ENCODE measurements around the gene DMXL2. TPM values are rescaled to one million over a fixed set of nuclear protein-coding genes. Genes with fewer than 3 reads are reported as not detected.
"Not testable (repeated sequence)": the region's sequence is repeated elsewhere in the genome, so short reads cannot be mapped to it uniquely, and the experiment has no call there.

DMXL2 gene
- total RNA-seq, 1 donor from 2014 or later: 23.6 TPM

- H3K4me1 ChIP-seq: no peaks in the 10 kb centered on the region
- intact Hi-C loops (cut with DNase I): no loop called here
- peaks cover 0 to 7% of the 10 kb centered on the region in 2 donors for H3K36me3 ChIP-seq
- DNase-seq (ENCODE audit: extremely low spot score in 2 of 2): no peak
- TF ChIP-seq POLR2AphosphoS5 (IDR thresholded peaks at IDR 0.05; ENCODE audit: insufficient read depth in 1 of 2, low read depth in 1 of 2) (no peak), POLR2A (IDR thresholded peaks at IDR 0.05) (no peak), CTCF (IDR thresholded peaks at IDR 0.05) (no peak)
- H3K9me3 ChIP-seq: no peaks in the 10 kb centered on the region
- no peaks in the 10 kb centered on the region for H3K27me3 ChIP-seq
- H3K27ac ChIP-seq: no peak overlapping the region
- no peak overlapping the region for H3K4me3 ChIP-seq
Measured at GRCh38 chr15:51444112-51444511, 178.5 kb downstream of the DMXL2 start.

GRCh38 chr15:51443282-51443914, 179.2 kb downstream of the DMXL2 start:
- no peak overlapping the region for H3K27ac ChIP-seq
- TF ChIP-seq POLR2AphosphoS5 (IDR thresholded peaks at IDR 0.05; ENCODE audit: insufficient read depth in 1 of 2, low read depth in 1 of 2) (no peak), CTCF (IDR thresholded peaks at IDR 0.05) (no peak), POLR2A (IDR thresholded peaks at IDR 0.05) (no peak)
- DNase-seq (ENCODE audit: extremely low spot score in 2 of 2): no peak
- no peak overlapping the region for H3K4me3 ChIP-seq
- no peaks in the 10 kb centered on the region for H3K4me1 ChIP-seq
- H3K27me3 ChIP-seq: no peaks in the 10 kb centered on the region
- intact Hi-C loops (cut with DNase I): no loop called here
- no peaks in the 10 kb centered on the region for H3K9me3 ChIP-seq
- peaks cover 0 to 4% of the 10 kb centered on the region in 2 donors for H3K36me3 ChIP-seq

GRCh38 chr15:51438526-51438925, 184.0 kb downstream of the DMXL2 start:
- no peak overlapping the region for H3K4me3 ChIP-seq
- no peak overlapping the region for H3K27ac ChIP-seq
- H3K27me3 ChIP-seq: no peaks in the 10 kb centered on the region
- H3K4me1 ChIP-seq: no peaks in the 10 kb centered on the region
- H3K36me3 ChIP-seq: no peaks in the 10 kb centered on the region
- DNase-seq (ENCODE audit: extremely low spot score in 2 of 2): no peak
- intact Hi-C loops (cut with DNase I): no loop called here
- no peaks in the 10 kb centered on the region for H3K9me3 ChIP-seq
- TF ChIP-seq POLR2A (IDR thresholded peaks at IDR 0.05) (no peak), CTCF (IDR thresholded peaks at IDR 0.05) (no peak), POLR2AphosphoS5 (IDR thresholded peaks at IDR 0.05; ENCODE audit: insufficient read depth in 1 of 2, low read depth in 1 of 2) (no peak)

GRCh38 chr15:51425517-51426040, 197.0 kb downstream of the DMXL2 start:
- no peaks in the 10 kb centered on the region for H3K9me3 ChIP-seq
- no peak for DNase-seq (ENCODE audit: extremely low spot score in 2 of 2)
- TF ChIP-seq POLR2AphosphoS5 (IDR thresholded peaks at IDR 0.05; ENCODE audit: insufficient read depth in 1 of 2, low read depth in 1 of 2) (no peak), CTCF (IDR thresholded peaks at IDR 0.05) (no peak), POLR2A (IDR thresholded peaks at IDR 0.05) (no peak)
- no peak overlapping the region for H3K4me3 ChIP-seq
- H3K27me3 ChIP-seq: no peaks in the 10 kb centered on the region
- intact Hi-C loops (cut with DNase I): no loop called here
- no peaks in the 10 kb centered on the region for H3K4me1 ChIP-seq
- H3K27ac ChIP-seq: no peak overlapping the region
- no peaks in the 10 kb centered on the region for H3K36me3 ChIP-seq

- Histone ChIP-seq H3K4me3 (no peak overlapping the region), H3K27me3 (no peaks in the 10 kb centered on the region), H3K9me3 (no peaks in the 10 kb centered on the region), H3K27ac (no peak overlapping the region), H3K4me1 (no peaks in the 10 kb centered on the region), H3K36me3 (no peaks in the 10 kb centered on the region)
- intact Hi-C loops (cut with DNase I): no loop called here
- DNase-seq (ENCODE audit: extremely low spot score in 2 of 2): no peak
- TF ChIP-seq CTCF (IDR thresholded peaks at IDR 0.05) (no peak), POLR2AphosphoS5 (IDR thresholded peaks at IDR 0.05; ENCODE audit: insufficient read depth in 1 of 2, low read depth in 1 of 2) (no peak), POLR2A (IDR thresholded peaks at IDR 0.05) (no peak)
Measured at GRCh38 chr15:51424780-51425179, 197.8 kb downstream of the DMXL2 start.

GRCh38 chr15:51423040-51423439, 199.5 kb downstream of the DMXL2 start:
- H3K9me3 ChIP-seq; intact Hi-C loops (cut with DNase I); H3K27ac ChIP-seq: not testable (repeated sequence)

More at GRCh38 chr15:51423040-51423439, 199.5 kb downstream of the DMXL2 start:
- not testable (repeated sequence) for DNase-seq (ENCODE audit: extremely low spot score in 2 of 2); H3K4me1 ChIP-seq; H3K36me3 ChIP-seq; H3K27me3 ChIP-seq; H3K4me3 ChIP-seq
